HepG2 (cell line): ENCODE data around the gene NDUFS2. TPM values are rescaled to one million over a fixed set of nuclear protein-coding genes. Genes with fewer than 3 reads are reported as not detected.
A peak's percentile ranks its signal among the peaks of the same experiment; 100 is the strongest.

Experiments used
- ELF1 ChIP-seq: sonication (generic); formaldehyde crosslinking; IDR thresholded peaks from 2 replicates; pipeline ENCODE4 v1.4.0; 2020; ENCODE audit warnings: missing genetic modification reagents
- ELF4 ChIP-seq: sonication (generic); formaldehyde crosslinking; IDR thresholded peaks from 2 replicates; pipeline ENCODE4 v1.5.0; 2020; ENCODE audit warnings: missing genetic modification reagents, mild to moderate bottlenecking, moderate library complexity, borderline replicate concordance
- FOXC1 ChIP-seq: sonication (generic); formaldehyde crosslinking; IDR thresholded peaks from 2 replicates; pipeline ENCODE4 v1.8.0; 2022; ENCODE audit warnings: mild to moderate bottlenecking, missing genetic modification reagents, borderline replicate concordance
- MED8 ChIP-seq: sonication (generic); formaldehyde crosslinking; IDR thresholded peaks from 2 replicates; pipeline ENCODE4 v1.8.1; 2023; ENCODE audit warnings: mild to moderate bottlenecking, missing genetic modification reagents; ENCODE audit not compliant: insufficient replicate concordance
- NFE2L2 ChIP-seq: fragments of 150-350 bp; IDR thresholded peaks from 2 replicates; pipeline ENCODE4 v1.6.1; 2014; ENCODE audit warnings: low read length
- SMARCC2 ChIP-seq: fragments of 450-650 bp; IDR thresholded peaks from 2 replicates; pipeline ENCODE4 v1.6.1; 2017; ENCODE audit warnings: antibody characterized with exemption, mild to moderate bottlenecking
- SRF ChIP-seq: IDR thresholded peaks from 2 replicates; pipeline ENCODE4 v1.6.1; 2011; ENCODE audit warnings: mild to moderate bottlenecking, low read depth, low read length, moderate library complexity
- STAG1 ChIP-seq: sonication (generic); formaldehyde crosslinking; IDR thresholded peaks from 2 replicates; pipeline ENCODE4 v1.4.0; 2020; ENCODE audit warnings: missing genetic modification reagents
- TCF7 ChIP-seq: sonication (generic); IDR thresholded peaks from 2 replicates; pipeline ENCODE4 v1.6.1; 2016; ENCODE audit warnings: antibody characterized with exemption, low read depth
- TMF1 ChIP-seq: sonication (generic); formaldehyde crosslinking; IDR thresholded peaks from 2 replicates; pipeline ENCODE4 v1.8.1; 2022; ENCODE audit warnings: low read depth, missing genetic modification reagents
- XRCC5 ChIP-seq: fragments of 200-400 bp; formaldehyde crosslinking; optimal IDR thresholded peaks from 2 replicates; pipeline ENCODE3; 2017; ENCODE audit warnings: mild to moderate bottlenecking, low read length
- ZNF225 ChIP-seq: sonication (generic); formaldehyde crosslinking; IDR thresholded peaks from 2 replicates; pipeline ENCODE4 v1.4.0; 2020; ENCODE audit warnings: mild to moderate bottlenecking, missing genetic modification reagents
- ZNF607 ChIP-seq: sonication (generic); formaldehyde crosslinking; IDR thresholded peaks from 2 replicates; pipeline ENCODE4 v1.5.1; 2020; ENCODE audit warnings: missing genetic modification reagents, mild to moderate bottlenecking, borderline replicate concordance
- ZNF720 ChIP-seq: sonication (generic); formaldehyde crosslinking; IDR thresholded peaks from 2 replicates; pipeline ENCODE4 v1.4.0; 2020; ENCODE audit warnings: missing genetic modification reagents
- ZNF766 ChIP-seq: sonication (generic); formaldehyde crosslinking; IDR thresholded peaks from 2 replicates; pipeline ENCODE4 v1.5.0; 2020; ENCODE audit warnings: missing genetic modification reagents, borderline replicate concordance
- ZSCAN22 ChIP-seq: sonication (generic); formaldehyde crosslinking; IDR thresholded peaks from 2 replicates; pipeline ENCODE4 v1.4.0; 2020; ENCODE audit warnings: mild to moderate bottlenecking, missing genetic modification reagents
- polyA plus RNA-seq, 8 experiments: library from polyadenylated mRNA; depleted of rRNA in 3 of 8; stranded (reverse) in 7 of 8; unstranded in 1 of 8; fragments of >200 nt; fragmentation: Illumina TruSeq in 4 of 8; extraction: Trizol in 4 of 8; gene quantifications; 2 replicates each; pipeline versions ENCODE4 v1.2.1 to v1.2.3, GENCODE V29; 2011 to 2016; ENCODE audit warnings: low read depth in 4 of 8, missing spikeins in 1 of 8, mixed read lengths in 1 of 8; ENCODE audit not compliant: insufficient read depth in 1 of 8
- total RNA-seq, 5 experiments: library from RNA; depleted of rRNA; stranded (reverse); fragments of >200 nt; fragmentation: Illumina TruSeq; extraction: Trizol; gene quantifications; 2 replicates each; pipeline ENCODE4 v1.2.3, GENCODE V29; 2016; ENCODE audit warnings: low read depth in 1 of 5
- TF ChIP-seq, protein P1 (sequence below): IDR thresholded peaks from 2 replicates; pipeline ENCODE4 v1.6.1; 2016; ENCODE audit warnings: low read depth, control low read depth
- TF ChIP-seq, protein P2 (sequence below): sonication (generic); formaldehyde crosslinking; IDR thresholded peaks from 2 replicates; pipeline ENCODE4 v1.8.0; 2022; ENCODE audit warnings: mild to moderate bottlenecking, missing genetic modification reagents, borderline replicate concordance
- TF ChIP-seq, protein P3 (sequence below): IDR thresholded peaks from 2 replicates; pipeline ENCODE4 v1.4.0; 2020; ENCODE audit warnings: mild to moderate bottlenecking, missing genetic modification reagents
- TF ChIP-seq, protein P4 (sequence below): IDR thresholded peaks from 2 replicates; pipeline ENCODE4 v1.6.1; 2016; ENCODE audit warnings: mild to moderate bottlenecking
- TF ChIP-seq, protein P5 (sequence below): sonication (generic); formaldehyde crosslinking; conservative IDR thresholded peaks from 2 replicates; pipeline ENCODE4 v1.4.0; 2020; ENCODE audit warnings: missing genetic modification reagents

Gene NDUFS2
- total and polyA plus RNA-seq, 2 of the 13 experiments (the other 11 are each of a cell fraction or from before 2014, with no cell fraction given), result 89.9 to 118 TPM

DNA sequence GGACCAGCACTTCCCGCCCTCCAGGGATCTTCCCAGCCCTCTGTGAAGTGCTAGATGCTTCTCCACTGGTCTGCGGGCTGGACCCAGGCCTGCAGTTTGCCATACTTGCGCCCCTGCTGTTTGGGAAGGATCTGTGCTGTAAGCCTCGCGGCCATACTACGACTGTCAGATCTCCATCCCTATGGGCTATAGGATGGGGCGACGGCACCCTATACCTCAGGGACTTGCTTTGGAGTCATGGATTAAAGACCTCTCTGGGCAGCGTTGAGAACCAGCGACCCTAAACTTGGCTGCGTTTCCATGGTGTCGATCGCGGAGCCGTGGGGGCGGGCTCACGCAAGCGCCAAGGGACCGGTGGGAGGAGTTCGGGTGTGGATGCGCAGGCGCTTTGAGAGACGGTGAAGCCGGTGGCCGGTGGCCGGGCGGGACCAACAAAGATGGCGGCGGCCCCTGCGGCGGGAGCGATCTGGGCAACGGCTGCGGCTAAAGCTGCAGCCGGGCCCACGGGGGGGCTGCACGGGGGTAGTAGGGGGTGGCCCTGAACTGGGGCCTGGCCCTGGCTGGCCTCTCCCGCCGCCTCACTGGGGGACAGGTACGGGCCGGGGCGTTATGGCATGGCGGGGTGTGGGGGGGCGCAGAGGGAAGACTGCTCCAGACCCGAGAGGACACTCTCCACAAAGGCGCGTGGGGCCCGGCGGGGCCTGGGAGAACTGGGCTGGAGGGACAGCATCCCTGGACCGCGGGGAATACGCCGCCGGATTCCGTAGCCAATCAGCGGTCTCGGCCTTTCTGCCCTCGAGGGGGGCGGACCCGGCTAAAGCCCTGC, 42.9 kb upstream of the NDUFS2 start, which contains the start of gene USP21 (continued):
- TF ChIP-seq STAG1 (CRISPR knock-in tag) (no peak), ZSCAN22 (CRISPR knock-in tag) (no peak), FOXC1 (CRISPR knock-in tag) (no peak), SRF (no peak), TMF1 (CRISPR knock-in tag) (no peak), MED8 (CRISPR knock-in tag) (peak; percentile 77), TCF7 (no peak), XRCC5 (no peak), ELF1 (CRISPR knock-in tag) (no peak), NFE2L2 (no peak), ZNF766 (CRISPR knock-in tag) (no peak), ELF4 (no peak), ZNF607 (CRISPR knock-in tag) (peak; percentile 36; the same call in 1 of the 2 replicates), ZNF225 (CRISPR knock-in tag) (no peak), ZNF720 (no peak), SMARCC2 (no peak)
- TF ChIP-seq, protein P1, sequence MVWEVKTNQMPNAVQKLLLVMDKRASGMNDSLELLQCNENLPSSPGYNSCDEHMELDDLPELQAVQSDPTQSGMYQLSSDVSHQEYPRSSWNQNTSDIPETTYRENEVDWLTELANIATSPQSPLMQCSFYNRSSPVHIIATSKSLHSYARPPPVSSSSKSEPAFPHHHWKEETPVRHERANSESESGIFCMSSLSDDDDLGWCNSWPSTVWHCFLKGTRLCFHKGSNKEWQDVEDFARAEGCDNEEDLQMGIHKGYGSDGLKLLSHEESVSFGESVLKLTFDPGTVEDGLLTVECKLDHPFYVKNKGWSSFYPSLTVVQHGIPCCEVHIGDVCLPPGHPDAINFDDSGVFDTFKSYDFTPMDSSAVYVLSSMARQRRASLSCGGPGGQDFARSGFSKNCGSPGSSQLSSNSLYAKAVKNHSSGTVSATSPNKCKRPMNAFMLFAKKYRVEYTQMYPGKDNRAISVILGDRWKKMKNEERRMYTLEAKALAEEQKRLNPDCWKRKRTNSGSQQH (CRISPR knock-in tag), result no peak
- TF ChIP-seq, protein P2, sequence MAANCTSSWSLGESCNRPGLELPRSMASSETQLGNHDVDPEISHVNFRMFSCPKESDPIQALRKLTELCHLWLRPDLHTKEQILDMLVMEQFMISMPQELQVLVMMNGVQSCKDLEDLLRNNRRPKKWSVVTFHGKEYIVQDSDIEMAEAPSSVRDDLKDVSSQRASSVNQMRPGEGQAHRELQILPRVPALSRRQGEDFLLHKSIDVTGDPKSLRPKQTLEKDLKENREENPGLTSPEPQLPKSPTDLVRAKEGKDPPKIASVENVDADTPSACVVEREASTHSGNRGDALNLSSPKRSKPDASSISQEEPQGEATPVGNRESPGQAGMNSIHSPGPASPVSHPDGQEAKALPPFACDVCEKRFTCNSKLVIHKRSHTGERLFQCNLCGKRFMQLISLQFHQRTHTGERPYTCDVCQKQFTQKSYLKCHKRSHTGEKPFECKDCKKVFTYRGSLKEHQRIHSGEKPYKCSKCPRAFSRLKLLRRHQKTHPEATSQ (CRISPR knock-in tag), result no peak
- TF ChIP-seq, protein P3, sequence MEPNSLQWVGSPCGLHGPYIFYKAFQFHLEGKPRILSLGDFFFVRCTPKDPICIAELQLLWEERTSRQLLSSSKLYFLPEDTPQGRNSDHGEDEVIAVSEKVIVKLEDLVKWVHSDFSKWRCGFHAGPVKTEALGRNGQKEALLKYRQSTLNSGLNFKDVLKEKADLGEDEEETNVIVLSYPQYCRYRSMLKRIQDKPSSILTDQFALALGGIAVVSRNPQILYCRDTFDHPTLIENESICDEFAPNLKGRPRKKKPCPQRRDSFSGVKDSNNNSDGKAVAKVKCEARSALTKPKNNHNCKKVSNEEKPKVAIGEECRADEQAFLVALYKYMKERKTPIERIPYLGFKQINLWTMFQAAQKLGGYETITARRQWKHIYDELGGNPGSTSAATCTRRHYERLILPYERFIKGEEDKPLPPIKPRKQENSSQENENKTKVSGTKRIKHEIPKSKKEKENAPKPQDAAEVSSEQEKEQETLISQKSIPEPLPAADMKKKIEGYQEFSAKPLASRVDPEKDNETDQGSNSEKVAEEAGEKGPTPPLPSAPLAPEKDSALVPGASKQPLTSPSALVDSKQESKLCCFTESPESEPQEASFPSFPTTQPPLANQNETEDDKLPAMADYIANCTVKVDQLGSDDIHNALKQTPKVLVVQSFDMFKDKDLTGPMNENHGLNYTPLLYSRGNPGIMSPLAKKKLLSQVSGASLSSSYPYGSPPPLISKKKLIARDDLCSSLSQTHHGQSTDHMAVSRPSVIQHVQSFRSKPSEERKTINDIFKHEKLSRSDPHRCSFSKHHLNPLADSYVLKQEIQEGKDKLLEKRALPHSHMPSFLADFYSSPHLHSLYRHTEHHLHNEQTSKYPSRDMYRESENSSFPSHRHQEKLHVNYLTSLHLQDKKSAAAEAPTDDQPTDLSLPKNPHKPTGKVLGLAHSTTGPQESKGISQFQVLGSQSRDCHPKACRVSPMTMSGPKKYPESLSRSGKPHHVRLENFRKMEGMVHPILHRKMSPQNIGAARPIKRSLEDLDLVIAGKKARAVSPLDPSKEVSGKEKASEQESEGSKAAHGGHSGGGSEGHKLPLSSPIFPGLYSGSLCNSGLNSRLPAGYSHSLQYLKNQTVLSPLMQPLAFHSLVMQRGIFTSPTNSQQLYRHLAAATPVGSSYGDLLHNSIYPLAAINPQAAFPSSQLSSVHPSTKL, result 0 out of 2 replicates have a peak, but pooled peaks have one; percentile 4
- TF ChIP-seq, protein P4, sequence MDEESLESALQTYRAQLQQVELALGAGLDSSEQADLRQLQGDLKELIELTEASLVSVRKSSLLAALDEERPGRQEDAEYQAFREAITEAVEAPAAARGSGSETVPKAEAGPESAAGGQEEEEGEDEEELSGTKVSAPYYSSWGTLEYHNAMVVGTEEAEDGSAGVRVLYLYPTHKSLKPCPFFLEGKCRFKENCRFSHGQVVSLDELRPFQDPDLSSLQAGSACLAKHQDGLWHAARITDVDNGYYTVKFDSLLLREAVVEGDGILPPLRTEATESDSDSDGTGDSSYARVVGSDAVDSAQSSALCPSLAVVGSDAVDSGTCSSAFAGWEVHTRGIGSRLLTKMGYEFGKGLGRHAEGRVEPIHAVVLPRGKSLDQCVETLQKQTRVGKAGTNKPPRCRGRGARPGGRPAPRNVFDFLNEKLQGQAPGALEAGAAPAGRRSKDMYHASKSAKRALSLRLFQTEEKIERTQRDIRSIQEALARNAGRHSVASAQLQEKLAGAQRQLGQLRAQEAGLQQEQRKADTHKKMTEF (CRISPR knock-in tag), result 0 out of 2 replicates have a peak, but pooled peaks have one; percentile 45
- TF ChIP-seq, protein P5, sequence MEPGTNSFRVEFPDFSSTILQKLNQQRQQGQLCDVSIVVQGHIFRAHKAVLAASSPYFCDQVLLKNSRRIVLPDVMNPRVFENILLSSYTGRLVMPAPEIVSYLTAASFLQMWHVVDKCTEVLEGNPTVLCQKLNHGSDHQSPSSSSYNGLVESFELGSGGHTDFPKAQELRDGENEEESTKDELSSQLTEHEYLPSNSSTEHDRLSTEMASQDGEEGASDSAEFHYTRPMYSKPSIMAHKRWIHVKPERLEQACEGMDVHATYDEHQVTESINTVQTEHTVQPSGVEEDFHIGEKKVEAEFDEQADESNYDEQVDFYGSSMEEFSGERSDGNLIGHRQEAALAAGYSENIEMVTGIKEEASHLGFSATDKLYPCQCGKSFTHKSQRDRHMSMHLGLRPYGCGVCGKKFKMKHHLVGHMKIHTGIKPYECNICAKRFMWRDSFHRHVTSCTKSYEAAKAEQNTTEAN (CRISPR knock-in tag), result no peak
